ENCODE measurements around the gene STEAP3.

STEAP3 gene

GRCh38 chr2:119292226-119292625, 68.6 kb downstream of the STEAP3 start:
- no peak for DNase-seq (ENCODE audit: low read depth)

DNA sequence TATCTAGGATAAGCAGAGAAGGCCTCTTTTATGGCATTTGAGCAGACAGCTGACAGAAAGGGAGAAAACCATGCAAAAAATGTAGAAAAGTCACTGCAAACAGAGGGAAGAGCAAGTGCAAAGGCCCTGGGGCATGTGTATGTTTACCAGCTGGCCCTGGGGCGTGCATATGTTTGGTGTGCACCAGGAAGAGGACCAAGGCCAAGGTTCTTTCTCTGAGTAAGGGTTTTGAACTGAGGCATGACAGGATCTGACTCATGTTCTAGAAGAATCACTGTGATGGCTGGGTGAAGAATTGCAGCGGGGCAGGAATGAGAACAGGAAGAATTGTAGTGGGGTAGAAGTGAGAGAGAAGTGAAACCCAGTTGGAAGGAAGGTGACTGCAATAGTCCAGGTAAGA, 69.6 kb downstream of the STEAP3 start:
- DNase-seq (ENCODE audit: low read depth): no peak

DNA sequence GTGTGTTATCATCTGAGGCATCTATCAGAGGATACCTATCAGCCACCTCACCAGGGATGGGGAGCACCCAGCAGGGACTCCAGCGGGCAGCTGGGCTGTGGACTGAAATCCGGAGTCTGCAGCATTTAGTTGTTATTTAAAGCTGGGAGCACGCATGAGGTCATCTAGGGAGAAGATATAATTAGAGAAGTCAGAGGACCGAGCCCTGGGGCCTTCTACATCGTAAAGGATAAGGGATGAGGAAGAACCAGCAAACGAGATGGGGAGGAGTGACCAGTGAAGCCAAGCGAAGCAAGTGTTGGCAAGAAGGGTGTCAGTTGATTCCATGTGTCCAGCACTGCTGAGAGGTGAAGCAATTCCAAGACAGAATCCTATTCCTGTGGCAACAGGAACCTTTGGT, 70.3 kb downstream of the STEAP3 start:
- DNase-seq (ENCODE audit: low read depth): no peak

GRCh38 chr2:119294671-119295070, 71.0 kb downstream of the STEAP3 start:
- DNase-seq (ENCODE audit: low read depth): no peak

DNA sequence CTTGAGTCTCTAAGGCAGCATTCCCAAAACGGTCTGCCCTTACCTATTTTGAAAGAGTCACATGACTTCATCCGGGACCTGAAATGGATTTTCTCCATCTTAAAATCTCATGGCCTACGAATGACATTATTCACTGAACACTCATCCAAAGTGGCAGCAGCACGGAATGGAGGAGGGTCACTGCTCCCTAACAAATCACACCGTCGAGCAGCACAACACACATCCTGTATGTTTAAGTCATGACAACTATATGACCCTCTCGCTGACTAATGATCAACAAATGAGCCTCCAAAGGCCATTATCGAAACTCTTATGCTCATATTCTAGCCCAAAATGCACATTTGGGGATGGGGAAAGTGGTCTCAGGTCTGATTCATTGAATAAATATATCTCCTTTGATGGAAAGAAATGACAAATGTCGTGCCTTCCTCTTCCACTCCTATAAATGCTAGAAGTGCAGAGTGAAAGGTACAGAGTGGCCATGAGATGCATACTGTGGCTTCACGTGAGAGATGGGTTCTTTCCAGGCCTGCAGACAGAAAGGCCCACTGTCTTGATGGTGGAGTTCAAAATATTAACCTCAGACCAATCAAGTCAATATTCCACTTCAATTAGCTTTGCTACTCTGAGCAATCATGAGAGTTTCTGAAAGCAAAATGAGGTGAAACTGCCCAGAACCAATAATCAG, 72.2 kb downstream of the STEAP3 start:
- no peak for DNase-seq (ENCODE audit: low read depth)

- DNase-seq (ENCODE audit: low read depth): no peak
Measured at GRCh38 chr2:119301413-119301812, 77.8 kb downstream of the STEAP3 start.

- DNase-seq (ENCODE audit: low read depth): no peak
Measured at GRCh38 chr2:119304847-119305246, 81.2 kb downstream of the STEAP3 start.

- DNase-seq (ENCODE audit: low read depth): no peak
Measured at GRCh38 chr2:119305497-119306195, 82.0 kb downstream of the STEAP3 start.

DNA sequence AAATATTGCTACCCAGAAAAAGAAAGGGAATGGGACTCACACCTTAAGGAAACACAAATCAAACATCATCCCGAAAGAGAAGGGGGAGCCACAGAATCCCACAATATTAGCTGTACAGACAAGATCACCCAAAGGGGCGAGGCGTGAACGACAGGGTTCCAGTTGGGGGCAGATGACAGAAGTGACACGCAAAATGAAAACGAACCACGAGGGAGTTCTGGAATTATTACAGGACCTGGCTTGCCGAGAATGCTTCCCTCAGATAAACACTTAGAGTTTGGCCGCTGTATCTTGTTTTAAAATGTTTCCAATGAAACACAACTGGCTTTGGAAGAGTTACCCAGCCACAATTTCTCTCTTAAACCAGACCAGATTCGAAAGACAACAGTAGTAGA, 82.6 kb downstream of the STEAP3 start:
- DNase-seq (ENCODE audit: low read depth): no peak

- DNase-seq (ENCODE audit: low read depth): no peak
Measured at GRCh38 chr2:119307419-119308140, 83.9 kb downstream of the STEAP3 start.

DNA sequence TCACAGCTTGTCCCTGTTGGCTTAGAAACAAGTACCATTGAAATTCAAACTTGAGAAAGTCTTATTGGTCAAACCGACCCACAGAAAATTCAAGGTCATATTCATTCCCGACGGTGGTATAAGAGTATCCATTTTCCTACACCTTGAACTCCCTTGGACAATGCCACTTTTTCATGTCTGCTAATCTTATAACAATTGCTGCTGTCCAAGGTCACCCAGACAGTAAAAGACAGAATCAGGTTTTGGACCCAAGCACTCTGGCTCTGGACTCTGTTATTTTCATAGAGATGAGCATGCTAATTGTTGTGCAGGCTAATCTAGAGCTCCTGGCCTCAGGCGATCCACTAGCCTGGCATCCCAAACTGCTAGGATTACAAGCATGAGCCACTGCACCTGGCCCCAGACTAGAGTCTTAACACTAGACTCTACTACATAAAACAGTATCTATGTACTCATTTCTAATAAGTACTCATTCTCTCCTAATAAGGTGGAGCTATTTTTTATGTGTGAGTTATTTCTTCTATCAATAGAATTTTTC, 85.2 kb downstream of the STEAP3 start:
- DNase-seq (ENCODE audit: low read depth): no peak

GRCh38 chr2:119311371-119311770, 87.7 kb downstream of the STEAP3 start:
- no peak for DNase-seq (ENCODE audit: low read depth)

DNA sequence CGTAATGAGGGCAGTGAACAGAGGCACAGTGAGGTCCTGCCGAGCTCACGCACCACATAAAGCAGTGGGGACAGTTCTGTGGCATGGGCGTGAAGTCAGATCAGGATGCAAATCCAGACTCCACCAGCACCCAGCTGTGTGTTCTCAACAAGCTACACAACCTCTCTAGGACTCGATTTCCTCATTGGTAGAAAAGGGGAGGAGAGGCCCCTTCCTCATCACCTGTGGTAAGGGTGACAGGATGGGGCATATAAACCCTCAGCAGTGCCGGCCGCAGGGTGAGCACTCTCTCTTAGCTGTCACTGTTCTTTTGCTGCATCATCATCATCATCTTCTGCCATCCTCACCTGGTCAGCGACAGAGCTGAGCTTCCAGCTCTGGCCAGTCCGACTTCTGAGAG, 88.2 kb downstream of the STEAP3 start:
- no peak for DNase-seq (ENCODE audit: low read depth)

Measured in activated T-helper 1 cell treated with Interleukin-2 at 50 U/mL for 16 hours (primary cell).